ENCODE measurements around the gene PACS2.

GRCh38 chr14:105333613-105334364 lies 19.2 kb downstream of the PACS2 start:
- TF ChIP-seq CTCF (IDR thresholded peaks at IDR 0.05) (no peak), POLR2A (IDR thresholded peaks at IDR 0.05; ENCODE audit: low read depth) (no peak)

Measured in esophagus muscularis mucosa (tissue), 3 donors.